ENCODE results near the gene ATP9B.

DNA sequence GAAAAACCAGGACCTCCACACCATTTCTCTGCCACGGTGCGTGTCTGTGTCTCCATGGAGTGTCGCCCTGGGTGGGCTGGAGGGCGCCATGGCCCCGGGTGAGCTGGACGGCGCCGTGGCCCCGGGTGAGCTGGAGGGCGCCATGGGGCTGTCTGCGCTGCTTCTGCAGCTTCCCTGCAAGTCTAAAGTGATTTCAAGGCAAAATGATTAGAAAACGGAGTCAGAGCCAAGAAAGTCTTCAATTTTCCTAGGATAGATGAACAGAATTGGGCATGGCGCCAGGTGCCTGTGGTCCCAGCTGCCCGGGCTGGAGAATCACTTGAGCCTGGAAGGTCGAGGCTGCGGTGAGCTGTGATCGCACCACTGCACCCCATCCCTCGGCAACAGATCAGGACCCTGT is 298.8 kb downstream of the ATP9B start:
- no peak for TF ChIP-seq CTCF (IDR thresholded peaks at IDR 0.05)
- TF ChIP-seq POLR2A (IDR thresholded peaks at IDR 0.05): no peak
